Measurements from ENCODE around the gene CMTM8.

CMTM8 gene

DNA sequence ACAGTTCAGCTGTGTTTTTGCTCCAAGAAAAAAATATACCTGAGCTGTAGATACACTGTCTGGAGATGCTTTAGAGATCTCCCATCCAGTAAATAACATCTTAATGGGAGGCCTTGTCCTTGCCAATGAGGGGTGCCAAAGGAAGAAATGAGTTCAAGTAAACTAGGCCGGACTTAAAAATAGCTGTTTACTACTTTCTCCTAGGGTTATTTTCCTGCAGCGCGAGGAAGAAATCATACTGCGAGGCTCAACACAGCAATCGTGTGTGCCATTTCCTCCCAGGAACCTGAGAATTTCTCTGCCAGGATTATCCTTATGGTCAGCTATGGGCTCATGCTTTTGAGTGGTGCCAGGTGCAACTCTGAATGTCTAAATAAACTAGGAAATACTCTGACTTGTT is 71.9 kb downstream of the CMTM8 start:
- no peak overlapping the region for H3K4me3 ChIP-seq (replicated peaks in 1 of 2; ENCODE audit: low read depth in 2 of 2, low read length in 2 of 2)
- no peak for DNase-seq (ENCODE audit: low read depth in 2 of 2)
- no peak for TF ChIP-seq CTCF (IDR thresholded peaks at IDR 0.05; ENCODE audit: low read depth, low read length)

DNA sequence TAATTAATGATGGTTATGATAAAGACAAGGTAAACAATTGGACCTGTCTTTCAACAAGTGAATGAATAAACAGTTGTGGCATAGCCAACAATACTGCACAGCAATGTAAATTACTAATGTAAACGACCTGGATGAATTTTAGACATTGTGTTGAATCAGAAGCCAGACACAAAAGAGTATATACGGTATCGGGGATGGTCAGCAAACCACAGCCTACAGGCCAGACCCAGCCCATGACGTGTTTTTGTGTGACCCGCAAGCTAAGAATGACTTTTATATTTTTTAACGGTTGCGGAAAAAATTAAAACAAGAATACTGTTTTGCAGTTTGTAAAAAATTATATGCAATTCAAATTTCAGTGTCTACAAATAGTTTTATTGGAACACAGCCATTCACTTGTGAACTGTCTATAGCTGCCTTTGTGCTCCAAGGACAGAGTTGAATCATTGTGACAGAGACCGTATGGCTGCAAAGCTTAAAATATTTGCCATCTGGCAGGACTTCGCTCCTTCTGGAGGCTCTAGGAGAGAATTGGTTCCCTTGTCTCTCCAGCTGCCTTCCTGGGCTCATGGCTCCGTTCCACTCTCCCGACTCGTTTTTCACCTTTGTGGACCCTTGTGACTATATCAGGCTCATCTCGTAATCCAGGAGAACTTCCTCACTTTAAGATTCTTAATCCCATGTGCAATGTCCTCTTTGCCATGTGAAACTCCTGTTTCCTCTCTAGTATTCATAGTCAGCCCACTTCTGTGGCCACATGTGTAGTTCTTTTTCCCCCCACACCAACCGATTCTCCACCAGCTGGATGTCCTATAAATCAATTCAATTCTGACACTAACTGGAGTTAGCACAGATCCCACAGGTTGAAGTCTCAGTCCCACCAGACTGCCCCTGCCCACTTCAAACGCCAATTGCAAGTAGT is 72.7 kb downstream of the CMTM8 start:
- no peak overlapping the region for H3K4me3 ChIP-seq (replicated peaks in 1 of 2; ENCODE audit: low read depth in 2 of 2, low read length in 2 of 2)
- no peak for DNase-seq (ENCODE audit: low read depth in 2 of 2)
- TF ChIP-seq CTCF (IDR thresholded peaks at IDR 0.05; ENCODE audit: low read depth, low read length) = no peak

DNA sequence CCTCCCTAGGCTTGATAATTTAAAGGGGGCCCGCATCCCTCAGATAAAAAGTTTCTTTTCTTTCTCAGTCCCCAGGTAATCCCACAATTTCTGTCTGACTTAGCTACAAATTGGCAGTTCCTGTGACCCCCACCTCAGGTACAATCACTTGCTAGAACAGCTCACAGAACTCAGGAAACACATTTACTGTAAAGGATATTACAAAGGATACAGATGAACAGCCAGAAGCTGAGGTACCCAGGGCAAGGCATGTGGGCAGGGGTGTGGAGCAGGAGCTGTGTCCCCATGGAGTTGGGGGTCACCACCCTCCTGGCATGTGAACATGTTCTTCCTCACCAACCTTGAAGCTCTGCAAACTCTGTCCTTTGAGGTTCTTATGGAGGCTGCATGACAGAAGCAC is 73.8 kb downstream of the CMTM8 start:
- no peak overlapping the region for H3K4me3 ChIP-seq (replicated peaks in 1 of 2; ENCODE audit: low read depth in 2 of 2, low read length in 2 of 2)
- no peak for DNase-seq (ENCODE audit: low read depth in 2 of 2)
- TF ChIP-seq CTCF (IDR thresholded peaks at IDR 0.05; ENCODE audit: low read depth, low read length) = no peak

DNA sequence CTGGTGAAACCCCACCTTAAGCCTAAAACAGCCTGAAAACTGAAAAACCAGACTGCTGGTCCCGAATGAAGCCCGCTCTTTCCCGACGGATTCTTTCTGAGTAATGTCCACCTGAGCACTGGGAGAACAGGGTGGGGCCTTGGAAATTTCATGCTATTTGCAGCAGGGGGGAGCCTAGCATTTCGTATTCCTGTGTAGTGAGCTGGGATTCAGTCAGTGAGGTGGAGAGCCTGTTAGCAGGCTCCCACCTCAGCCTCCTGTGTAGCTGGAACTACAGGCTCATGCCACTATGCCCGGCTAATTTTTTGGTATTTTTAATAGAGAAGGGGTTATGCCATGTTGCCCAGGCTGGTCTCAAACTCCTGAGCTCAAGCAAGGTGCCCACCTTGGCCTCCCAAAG is 74.7 kb downstream of the CMTM8 start:
- no peak for DNase-seq (ENCODE audit: low read depth in 2 of 2)
- TF ChIP-seq CTCF (IDR thresholded peaks at IDR 0.05; ENCODE audit: low read depth, low read length) = no peak
- no peak overlapping the region for H3K4me3 ChIP-seq (replicated peaks in 1 of 2; ENCODE audit: low read depth in 2 of 2, low read length in 2 of 2)

GRCh38 chr3:32313723-32314473 is 75.4 kb downstream of the CMTM8 start:
- TF ChIP-seq CTCF (IDR thresholded peaks at IDR 0.05; ENCODE audit: low read depth, low read length) = no peak
- H3K4me3 ChIP-seq (replicated peaks in 1 of 2; ENCODE audit: low read depth in 2 of 2, low read length in 2 of 2) = no peak overlapping the region
- DNase-seq (ENCODE audit: low read depth in 2 of 2) = peak; percentile 33 to 60

- DNase-seq (ENCODE audit: low read depth in 2 of 2) = no peak
- TF ChIP-seq CTCF (IDR thresholded peaks at IDR 0.05; ENCODE audit: low read depth, low read length) = no peak
- H3K4me3 ChIP-seq (replicated peaks in 1 of 2; ENCODE audit: low read depth in 2 of 2, low read length in 2 of 2) = no peak overlapping the region
Measured at GRCh38 chr3:32315441-32315840, 77.0 kb downstream of the CMTM8 start.

All from cardiac fibroblast (primary cell).